ENCODE results near the gene ASH1L. TPM values are rescaled to one million over a fixed set of nuclear protein-coding genes. Genes with fewer than 3 reads are reported as not detected.

Gene ASH1L, protein sequence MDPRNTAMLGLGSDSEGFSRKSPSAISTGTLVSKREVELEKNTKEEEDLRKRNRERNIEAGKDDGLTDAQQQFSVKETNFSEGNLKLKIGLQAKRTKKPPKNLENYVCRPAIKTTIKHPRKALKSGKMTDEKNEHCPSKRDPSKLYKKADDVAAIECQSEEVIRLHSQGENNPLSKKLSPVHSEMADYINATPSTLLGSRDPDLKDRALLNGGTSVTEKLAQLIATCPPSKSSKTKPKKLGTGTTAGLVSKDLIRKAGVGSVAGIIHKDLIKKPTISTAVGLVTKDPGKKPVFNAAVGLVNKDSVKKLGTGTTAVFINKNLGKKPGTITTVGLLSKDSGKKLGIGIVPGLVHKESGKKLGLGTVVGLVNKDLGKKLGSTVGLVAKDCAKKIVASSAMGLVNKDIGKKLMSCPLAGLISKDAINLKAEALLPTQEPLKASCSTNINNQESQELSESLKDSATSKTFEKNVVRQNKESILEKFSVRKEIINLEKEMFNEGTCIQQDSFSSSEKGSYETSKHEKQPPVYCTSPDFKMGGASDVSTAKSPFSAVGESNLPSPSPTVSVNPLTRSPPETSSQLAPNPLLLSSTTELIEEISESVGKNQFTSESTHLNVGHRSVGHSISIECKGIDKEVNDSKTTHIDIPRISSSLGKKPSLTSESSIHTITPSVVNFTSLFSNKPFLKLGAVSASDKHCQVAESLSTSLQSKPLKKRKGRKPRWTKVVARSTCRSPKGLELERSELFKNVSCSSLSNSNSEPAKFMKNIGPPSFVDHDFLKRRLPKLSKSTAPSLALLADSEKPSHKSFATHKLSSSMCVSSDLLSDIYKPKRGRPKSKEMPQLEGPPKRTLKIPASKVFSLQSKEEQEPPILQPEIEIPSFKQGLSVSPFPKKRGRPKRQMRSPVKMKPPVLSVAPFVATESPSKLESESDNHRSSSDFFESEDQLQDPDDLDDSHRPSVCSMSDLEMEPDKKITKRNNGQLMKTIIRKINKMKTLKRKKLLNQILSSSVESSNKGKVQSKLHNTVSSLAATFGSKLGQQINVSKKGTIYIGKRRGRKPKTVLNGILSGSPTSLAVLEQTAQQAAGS (N-terminal part only)
- total RNA-seq: 21.9 and 38.5 TPM in 2 replicates

DNA sequence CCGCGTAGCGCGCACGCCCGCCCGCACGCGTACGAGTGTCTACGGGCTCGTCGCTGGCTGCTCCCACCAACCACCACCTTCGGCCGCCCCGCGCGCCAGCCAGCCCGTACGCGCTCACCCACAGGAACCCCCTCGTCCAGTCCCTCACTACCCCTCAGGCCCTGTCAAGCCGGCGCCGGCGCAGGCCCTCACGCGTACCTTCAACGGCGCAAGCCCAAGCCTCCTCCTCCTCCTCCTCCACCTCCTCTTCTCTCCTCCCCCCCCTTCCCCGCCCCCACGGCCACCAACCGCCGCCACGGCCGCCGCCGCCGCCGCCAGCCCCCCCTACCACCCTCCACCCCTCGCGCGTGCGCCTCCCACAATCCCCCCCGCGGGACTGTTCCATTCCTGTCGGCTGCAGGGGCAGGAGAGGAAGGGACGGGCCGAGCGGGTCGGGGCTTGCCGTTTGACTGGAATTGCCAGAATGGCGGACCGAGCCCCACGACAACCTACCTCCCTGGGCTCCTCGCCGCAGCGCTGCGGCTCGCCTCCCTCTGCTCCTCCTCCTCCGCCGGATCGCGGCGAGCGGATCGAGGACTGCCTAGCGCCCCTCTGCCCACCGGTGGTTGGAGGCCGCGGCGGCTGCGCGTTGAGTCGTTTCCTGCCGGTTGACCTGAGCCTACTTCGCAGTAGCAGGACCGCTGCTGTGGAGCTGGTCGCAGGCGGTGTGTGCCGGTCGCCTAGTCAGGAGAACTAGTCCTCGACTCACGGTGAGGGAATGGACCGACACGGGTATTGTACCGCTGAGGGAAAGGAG, at the start of gene ASH1L:
ASH1L (minus strand) TSS at position 223 of the 796 bp plus-strand sequence. CDS start 41,284 bp downstream, outside the sequence.

DNA sequence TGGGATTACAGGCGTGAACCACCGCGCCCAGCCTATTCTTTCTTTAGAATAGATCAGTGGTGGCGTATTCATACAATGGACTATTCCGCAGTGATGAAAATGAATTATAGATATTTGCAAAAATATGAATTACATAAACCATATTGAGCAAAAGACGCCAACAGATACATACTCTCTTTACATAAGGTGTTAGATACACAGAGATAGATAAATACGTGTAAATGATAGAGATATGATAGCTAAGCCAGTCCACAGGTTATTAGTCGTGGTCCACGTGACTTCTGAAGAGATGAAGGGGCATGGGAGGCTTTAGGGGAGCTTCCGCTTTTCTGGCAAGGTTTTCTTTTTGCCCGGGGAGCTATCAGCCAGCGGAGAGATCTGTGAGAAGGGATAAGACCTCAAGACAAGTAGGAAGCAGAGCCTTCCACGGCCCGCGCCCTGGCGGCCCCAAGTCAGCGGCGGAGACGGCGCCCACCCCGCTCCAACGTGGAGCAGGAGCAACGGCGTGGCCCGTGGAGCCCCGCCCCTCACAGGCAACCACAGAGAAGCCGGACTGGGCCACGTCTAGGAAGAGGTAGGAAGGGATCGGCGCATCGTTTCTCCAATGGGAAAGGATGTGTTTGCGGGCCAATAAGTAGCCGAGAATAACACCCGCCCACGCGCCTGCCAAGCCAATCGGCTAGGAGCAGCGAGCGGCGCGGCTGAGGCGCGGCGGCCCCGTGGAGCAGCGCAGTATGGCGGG, 47.1 kb upstream of the ASH1L start, which contains the start of gene MSTO1:
MSTO1 (plus strand) TSS at position 704 of the 742 bp plus-strand sequence; CDS start at position 735, 31 bp downstream.

DNA sequence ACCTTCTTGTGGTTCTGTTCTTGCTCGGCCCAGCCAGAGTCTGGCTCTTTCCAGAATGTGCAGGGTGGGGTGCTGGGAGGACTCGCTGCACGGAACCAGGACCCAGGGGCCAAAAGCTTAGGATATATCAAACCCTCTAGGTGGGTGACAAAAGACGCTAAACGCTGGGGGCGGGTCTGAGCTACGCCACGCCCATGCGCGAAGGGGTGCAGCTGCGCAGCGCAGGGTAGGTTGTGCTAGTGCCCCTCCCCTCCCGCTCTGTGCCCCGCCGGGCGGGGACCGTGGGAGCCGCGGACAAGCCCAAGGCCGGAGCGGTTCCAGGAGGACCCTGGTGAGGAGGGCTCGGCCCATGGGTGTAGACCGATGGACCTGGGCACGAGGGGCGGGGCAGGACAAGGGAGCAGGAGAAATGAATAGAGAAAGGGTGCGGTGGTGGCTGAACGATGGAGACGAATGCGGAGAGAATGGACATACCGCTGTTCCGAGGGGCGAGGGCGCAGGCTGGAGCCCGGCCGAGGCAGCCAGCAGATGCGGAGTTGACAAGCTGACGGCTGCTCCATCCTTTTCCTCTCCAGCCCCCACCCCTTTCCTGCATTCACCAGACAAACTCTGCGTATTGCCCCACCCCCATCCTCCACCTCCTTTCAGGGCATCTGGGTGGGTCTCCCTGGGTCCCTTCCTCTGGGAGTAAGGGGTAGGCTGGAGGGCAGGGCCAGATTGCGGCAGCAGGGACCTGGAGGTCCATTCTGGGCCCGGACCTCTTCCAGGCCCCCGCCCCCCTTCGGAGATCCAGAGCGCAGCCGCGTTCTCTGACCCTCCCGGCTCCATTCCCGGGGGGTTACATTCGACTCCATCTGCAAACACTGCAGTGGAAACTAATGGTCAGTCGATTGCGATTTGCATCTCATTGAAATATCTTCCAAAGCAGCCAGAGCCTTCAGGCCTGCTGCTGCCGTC, 241.7 kb downstream of the ASH1L start, which contains the start of gene RUSC1:
RUSC1 (plus strand) TSS at position 234 of the 957 bp plus-strand sequence. CDS start 880 bp downstream, outside the sequence.

DNA sequence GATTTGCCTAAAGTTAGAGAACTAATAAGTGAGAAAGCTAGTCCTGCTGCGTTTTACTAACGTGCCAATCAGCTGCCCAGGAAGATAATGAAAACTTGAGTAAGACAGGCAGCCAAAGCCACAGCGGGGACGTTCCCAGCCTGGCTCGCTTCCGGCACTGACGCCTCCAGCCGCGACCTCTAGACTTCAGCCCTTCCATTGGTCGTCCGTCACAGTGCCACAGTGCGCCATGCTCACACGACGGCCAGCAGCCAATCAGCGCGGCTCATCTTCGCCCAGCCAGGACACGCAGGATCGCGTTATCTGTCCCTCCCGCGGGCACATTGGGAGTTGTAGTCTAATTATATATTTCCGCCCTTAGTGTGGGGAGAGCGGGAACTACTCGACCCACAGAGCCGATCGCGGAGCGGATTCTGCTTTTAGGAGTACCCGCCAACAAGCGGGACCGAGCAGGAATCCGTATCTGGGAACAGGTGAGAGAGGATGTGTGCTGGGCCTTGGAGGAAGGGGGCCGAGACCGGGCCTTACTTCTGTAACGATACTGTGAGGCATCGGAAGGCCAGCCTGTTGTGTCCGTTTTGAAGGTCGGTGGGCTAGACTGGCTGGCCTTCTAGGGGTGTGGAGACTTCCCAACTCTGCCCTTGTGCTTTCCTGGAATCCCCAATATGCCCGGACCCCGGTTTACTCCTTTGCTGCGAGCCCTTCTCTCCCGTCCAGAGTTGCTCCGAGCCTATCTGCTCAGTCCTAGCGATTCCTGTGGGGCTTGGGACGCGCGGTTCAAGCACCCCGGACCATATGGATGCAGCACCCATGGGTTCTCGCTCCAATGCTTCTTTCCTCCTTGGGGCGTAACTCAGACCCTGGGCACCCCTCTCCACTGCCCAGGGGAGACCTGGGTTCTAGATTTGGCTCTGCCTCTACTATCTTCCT, 253.8 kb downstream of the ASH1L start, which contains the start of gene FDPS:
FDPS (plus strand) TSS at position 374 of the 930 bp plus-strand sequence. CDS start 924 bp downstream, outside the sequence.

DNA sequence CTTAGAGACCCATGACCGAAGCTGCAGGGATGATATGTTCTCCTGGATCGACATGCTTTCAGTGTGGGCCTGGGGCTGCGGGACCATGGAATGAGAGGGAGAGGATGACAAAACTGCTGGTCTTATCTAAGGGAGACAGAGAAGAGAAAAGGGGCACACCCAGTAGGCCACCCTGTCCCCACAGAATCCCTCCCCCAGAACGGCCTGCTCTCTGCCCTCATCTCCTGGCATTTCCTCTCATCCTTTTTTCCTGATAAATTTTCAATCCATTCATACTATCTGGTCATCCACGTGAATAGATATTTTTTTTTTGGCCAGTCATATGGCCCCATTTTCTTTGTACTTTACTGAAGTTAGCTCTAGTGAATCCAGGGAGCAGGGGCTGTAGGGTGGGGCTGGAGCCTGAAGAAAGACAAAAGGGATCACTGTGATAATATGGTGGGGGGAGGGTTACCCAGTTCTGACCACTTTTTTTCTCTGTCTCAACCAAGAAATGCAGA, 261.2 kb downstream of the ASH1L start, which contains the start of gene PKLR:
PKLR (minus strand) TSS at position 97 of the 500 bp plus-strand sequence; CDS start at position 54, 43 bp downstream.

Other genes starting within 250 kb of the ASH1L start
- gene RUSC1, start 241.9 kb downstream of the ASH1L start, total RNA-seq: 20.6 and 20.8 TPM in 2 replicates
- 29.3 and 56.7 TPM in 2 replicates for gene MSTO1, start 47.4 kb upstream of the ASH1L start, total RNA-seq
- 35.9 and 53.5 TPM in 2 replicates for gene YY1AP1, start 126.0 kb upstream of the ASH1L start, total RNA-seq
- gene DAP3, start 126.3 kb upstream of the ASH1L start, total RNA-seq: 72.5 and 79.3 TPM in 2 replicates